HEK293T (cell line): Measurements from ENCODE around the gene RHOA.

Experiments used
- BHLHE40 ChIP-seq: fragments of 450-650 bp; IDR thresholded peaks from 2 replicates; pipeline ENCODE4 v1.6.1; 2016; ENCODE audit warnings: mild to moderate bottlenecking, moderate library complexity, borderline replicate concordance
- ELF4 ChIP-seq: fragments of 450-650 bp; IDR thresholded peaks from 2 replicates; pipeline ENCODE4 v1.6.1; 2017; ENCODE audit warnings: antibody characterized with exemption
- FOXK2 ChIP-seq: fragments of 450-650 bp; IDR thresholded peaks from 2 replicates; pipeline ENCODE4 v1.6.1; 2016; ENCODE audit warnings: mild to moderate bottlenecking
- FOXM1 ChIP-seq: fragments of 450-650 bp; IDR thresholded peaks from 2 replicates; pipeline ENCODE4 v1.6.1; 2017; ENCODE audit warnings: mild to moderate bottlenecking, borderline replicate concordance
- HDGF ChIP-seq: fragments of 450-650 bp; IDR thresholded peaks from 2 replicates; pipeline ENCODE4 v1.6.1; 2017; ENCODE audit warnings: antibody characterized with exemption, borderline replicate concordance
- SP1 ChIP-seq: fragments of 450-650 bp; IDR thresholded peaks from 2 replicates; pipeline ENCODE4 v1.6.1; 2017
- SUZ12 ChIP-seq: fragments of 450-650 bp; IDR thresholded peaks from 2 replicates; pipeline ENCODE4 v1.6.1; 2016; ENCODE audit warnings: mild to moderate bottlenecking
- ZNF384 ChIP-seq: fragments of 450-650 bp; IDR thresholded peaks from 2 replicates; pipeline ENCODE4 v1.6.1; 2016
- TF ChIP-seq, protein P1 (sequence below): fragments of 450-650 bp; IDR thresholded peaks from 2 replicates; pipeline ENCODE4 v1.6.1; 2016

DNA sequence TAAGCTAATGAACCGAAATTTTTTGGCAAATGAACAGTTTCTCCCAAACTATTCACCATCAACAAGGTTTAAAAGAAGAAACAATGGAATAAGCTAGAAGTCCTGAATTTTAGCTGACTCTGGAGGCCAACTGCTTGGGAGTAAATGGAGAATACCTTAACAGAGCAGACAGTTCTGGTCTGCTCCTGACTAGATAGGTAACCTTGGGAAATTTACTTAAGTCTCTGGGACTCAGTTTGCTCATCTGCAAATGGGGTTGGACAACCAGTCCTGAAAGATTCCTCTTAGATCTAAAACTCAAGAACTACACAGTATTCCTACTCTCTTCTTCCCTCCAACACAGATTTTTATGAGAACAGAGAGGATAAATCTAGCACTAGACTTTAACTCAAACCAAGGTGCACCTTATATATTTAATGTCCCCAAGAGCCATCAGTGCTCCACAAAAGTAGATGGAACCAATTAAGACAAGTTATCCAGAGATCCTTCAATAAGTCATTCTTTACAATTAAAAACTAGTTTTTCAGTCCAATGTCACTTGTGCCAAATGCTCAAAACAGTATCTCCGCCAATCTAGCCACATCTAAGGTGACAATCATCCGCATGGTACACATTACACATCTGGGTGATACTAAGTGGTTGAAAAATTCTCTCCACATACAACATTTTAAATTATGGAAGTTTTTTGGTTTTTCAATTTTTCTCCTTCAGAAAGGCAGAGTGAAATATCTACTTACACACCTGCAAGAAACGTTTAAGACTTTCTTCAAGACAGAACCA lies 1.5 kb downstream of the RHOA start:
- TF ChIP-seq ZNF384 (no peak), SUZ12 (no peak), BHLHE40 (no peak), ELF4 (no peak), FOXK2 (no peak), HDGF (no peak), SP1 (no peak), FOXM1 (no peak)
- TF ChIP-seq, protein P1, sequence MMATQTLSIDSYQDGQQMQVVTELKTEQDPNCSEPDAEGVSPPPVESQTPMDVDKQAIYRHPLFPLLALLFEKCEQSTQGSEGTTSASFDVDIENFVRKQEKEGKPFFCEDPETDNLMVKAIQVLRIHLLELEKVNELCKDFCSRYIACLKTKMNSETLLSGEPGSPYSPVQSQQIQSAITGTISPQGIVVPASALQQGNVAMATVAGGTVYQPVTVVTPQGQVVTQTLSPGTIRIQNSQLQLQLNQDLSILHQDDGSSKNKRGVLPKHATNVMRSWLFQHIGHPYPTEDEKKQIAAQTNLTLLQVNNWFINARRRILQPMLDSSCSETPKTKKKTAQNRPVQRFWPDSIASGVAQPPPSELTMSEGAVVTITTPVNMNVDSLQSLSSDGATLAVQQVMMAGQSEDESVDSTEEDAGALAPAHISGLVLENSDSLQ = no peak
